Ishikawa (cell line): ENCODE measurements around the gene RNU7-1.

Experiments used
- CEBPB ChIP-seq: IDR thresholded peaks from 2 replicates; pipeline ENCODE4 v1.6.1; 2012
- CREB1 ChIP-seq: IDR thresholded peaks from 2 replicates; pipeline ENCODE4 v1.6.1; 2012; ENCODE audit warnings: low read depth
- EGR1 ChIP-seq: IDR thresholded peaks from 2 replicates; pipeline ENCODE4 v1.6.1; 2012
- EP300 ChIP-seq: IDR thresholded peaks from 2 replicates; pipeline ENCODE4 v1.6.1; 2012; ENCODE audit warnings: borderline replicate concordance
- FOXM1 ChIP-seq: IDR thresholded peaks from 2 replicates; pipeline ENCODE4 v1.6.1; 2012; ENCODE audit warnings: low read depth, borderline replicate concordance
- MAX ChIP-seq: IDR thresholded peaks from 2 replicates; pipeline ENCODE4 v1.6.1; 2012
- RAD21 ChIP-seq: IDR thresholded peaks from 2 replicates; pipeline ENCODE4 v1.6.1; 2012; ENCODE audit warnings: low read depth
- TAF1 ChIP-seq: IDR thresholded peaks from 2 replicates; pipeline ENCODE4 v1.6.1; 2012; ENCODE audit warnings: low read depth, mild to moderate bottlenecking
- TCF12 ChIP-seq: IDR thresholded peaks from 2 replicates; pipeline ENCODE4 v1.6.1; 2012; ENCODE audit warnings: low read depth
- TEAD4 ChIP-seq: IDR thresholded peaks from 2 replicates; pipeline ENCODE4 v1.6.1; 2012
- USF1 ChIP-seq: IDR thresholded peaks from 2 replicates; pipeline ENCODE4 v1.6.1; 2012
- YY1 ChIP-seq: IDR thresholded peaks from 2 replicates; pipeline ENCODE4 v1.6.1; 2012; ENCODE audit warnings: low read depth

- TF ChIP-seq MAX = no peak
- no peak for TF ChIP-seq FOXM1
- no peak for TF ChIP-seq CREB1
- no peak for TF ChIP-seq EP300
- no peak for TF ChIP-seq EGR1
- TF ChIP-seq TCF12 = no peak
- TF ChIP-seq USF1 = no peak
- no peak for TF ChIP-seq TEAD4
- TF ChIP-seq TAF1 = no peak
- no peak for TF ChIP-seq CEBPB
- TF ChIP-seq RAD21 = no peak
- TF ChIP-seq YY1 = no peak
Measured at GRCh38 chr12:6941782-6942181, 1.8 kb upstream of the RNU7-1 start.
